Central memory CD8-positive, alpha-beta T cell (primary cell): ENCODE results near the gene RBM12.

Experiments used
- ATAC-seq: fragments of 150-1000 bp; cut with Tn5 transposase; replicated peaks from 2 replicates; pipeline ENCODE4 v1.10.0; 2022; ENCODE audit warnings: mild to moderate bottlenecking, moderate FRiP score, moderate number of reproducible peaks; ENCODE audit not compliant: poor library complexity, severe bottlenecking; ENCODE audit errors: extremely low read depth
- DNase-seq, 2 donors: peaks; one replicate each; pipeline ENCODE4 v3.0.0; 2021; ENCODE audit warnings: low spot score in 2 of 2
- H3K27ac Mint-ChIP-seq: one replicate; pipeline ENCODE4 v1.8.0; 2022; ENCODE audit warnings: low read depth, mild to moderate bottlenecking, moderate library complexity, mixed read lengths
- H3K27me3 Mint-ChIP-seq: one replicate; pipeline ENCODE4 v1.8.0; 2022; ENCODE audit warnings: mixed read lengths
- H3K36me3 Mint-ChIP-seq: one replicate; pipeline ENCODE4 v1.8.0; 2022; ENCODE audit warnings: mild to moderate bottlenecking, moderate library complexity, mixed read lengths; ENCODE audit not compliant: insufficient read depth
- H3K4me1 Mint-ChIP-seq: one replicate; pipeline ENCODE4 v1.8.0; 2022; ENCODE audit warnings: mixed read lengths
- H3K4me3 Mint-ChIP-seq: one replicate; pipeline ENCODE4 v1.8.0; 2022; ENCODE audit warnings: mild to moderate bottlenecking, moderate library complexity, mixed read lengths
- H3K9me3 Mint-ChIP-seq: one replicate; pipeline ENCODE4 v1.8.0; 2022; ENCODE audit warnings: mixed read lengths

RBM12 gene

GRCh38 chr20:35702824-35703695 lies 38.4 kb upstream of the RBM12 start:
- peaks cover 77% of the 10 kb centered on the region for H3K36me3 Mint-ChIP-seq
- H3K4me3 Mint-ChIP-seq: peak overlapping the region; percentile 38
- H3K4me1 Mint-ChIP-seq: peaks cover 33% of the 10 kb centered on the region
- ATAC-seq (no peak), DNase-seq (no peak)
- H3K27ac Mint-ChIP-seq: peak overlapping the region; percentile 76
- no peaks in the 10 kb centered on the region for H3K9me3 Mint-ChIP-seq
- H3K27me3 Mint-ChIP-seq: no peaks in the 10 kb centered on the region

- Mint-ChIP-seq H3K4me1 (peaks cover 42% of the 10 kb centered on the region), H3K27ac (peak overlapping the region; percentile 59)
- DNase-seq: no peak
Observed at GRCh38 chr20:35702051-35702823, 37.5 kb upstream of the RBM12 start.

GRCh38 chr20:35700625-35701148 lies 36.0 kb upstream of the RBM12 start:
- ATAC-seq: no peak
- no peaks in the 10 kb centered on the region for H3K9me3 Mint-ChIP-seq
- peaks cover 43% of the 10 kb centered on the region for H3K4me1 Mint-ChIP-seq
- peak overlapping the region; percentile 99 for H3K4me3 Mint-ChIP-seq
- H3K36me3 Mint-ChIP-seq: peaks cover 69% of the 10 kb centered on the region
- no peak for DNase-seq
- no peaks in the 10 kb centered on the region for H3K27me3 Mint-ChIP-seq
- H3K27ac Mint-ChIP-seq: peak overlapping the region; percentile 98

More at GRCh38 chr20:35702051-35702823, 37.5 kb upstream of the RBM12 start:
- peak overlapping the region; percentile 99 for H3K4me3 Mint-ChIP-seq
- no peaks in the 10 kb centered on the region for H3K9me3 Mint-ChIP-seq
- no peak for ATAC-seq
- H3K27me3 Mint-ChIP-seq: no peaks in the 10 kb centered on the region
- H3K36me3 Mint-ChIP-seq: peaks cover 83% of the 10 kb centered on the region

- ATAC-seq (no peak), DNase-seq (no peak)
- H3K4me1 Mint-ChIP-seq: peaks cover 46% of the 10 kb centered on the region
- H3K27ac Mint-ChIP-seq: peak overlapping the region; percentile 98
- no peaks in the 10 kb centered on the region for H3K9me3 Mint-ChIP-seq
- H3K27me3 Mint-ChIP-seq: no peaks in the 10 kb centered on the region
- peak overlapping the region; percentile 99 for H3K4me3 Mint-ChIP-seq
- H3K36me3 Mint-ChIP-seq: peaks cover 68% of the 10 kb centered on the region
Observed at GRCh38 chr20:35699957-35700624, 35.4 kb upstream of the RBM12 start.

GRCh38 chr20:35699127-35699956 lies 34.6 kb upstream of the RBM12 start, which contains the start of the genes NFS1 and ROMO1:
NFS1 (minus strand) TSS chr20:35699352; CDS start chr20:35699288, 64 bp downstream.
ROMO1 (plus strand) TSS chr20:35699405; CDS start chr20:35699633, 228 bp downstream.
- H3K9me3 Mint-ChIP-seq: no peaks in the 10 kb centered on the region
- H3K27ac Mint-ChIP-seq: peak within 1 kb of the TSS; percentile 98
- H3K4me1 Mint-ChIP-seq: peaks cover 42% of the 10 kb centered on the region
- peak within 1 kb of the TSS; percentile 99 for H3K4me3 Mint-ChIP-seq
- DNase-seq (peak; percentile 67 to 72), ATAC-seq (peak; percentile 93)
- peaks cover 63% of the 10 kb centered on the region for H3K36me3 Mint-ChIP-seq
- H3K27me3 Mint-ChIP-seq: no peaks in the 10 kb centered on the region

DNA sequence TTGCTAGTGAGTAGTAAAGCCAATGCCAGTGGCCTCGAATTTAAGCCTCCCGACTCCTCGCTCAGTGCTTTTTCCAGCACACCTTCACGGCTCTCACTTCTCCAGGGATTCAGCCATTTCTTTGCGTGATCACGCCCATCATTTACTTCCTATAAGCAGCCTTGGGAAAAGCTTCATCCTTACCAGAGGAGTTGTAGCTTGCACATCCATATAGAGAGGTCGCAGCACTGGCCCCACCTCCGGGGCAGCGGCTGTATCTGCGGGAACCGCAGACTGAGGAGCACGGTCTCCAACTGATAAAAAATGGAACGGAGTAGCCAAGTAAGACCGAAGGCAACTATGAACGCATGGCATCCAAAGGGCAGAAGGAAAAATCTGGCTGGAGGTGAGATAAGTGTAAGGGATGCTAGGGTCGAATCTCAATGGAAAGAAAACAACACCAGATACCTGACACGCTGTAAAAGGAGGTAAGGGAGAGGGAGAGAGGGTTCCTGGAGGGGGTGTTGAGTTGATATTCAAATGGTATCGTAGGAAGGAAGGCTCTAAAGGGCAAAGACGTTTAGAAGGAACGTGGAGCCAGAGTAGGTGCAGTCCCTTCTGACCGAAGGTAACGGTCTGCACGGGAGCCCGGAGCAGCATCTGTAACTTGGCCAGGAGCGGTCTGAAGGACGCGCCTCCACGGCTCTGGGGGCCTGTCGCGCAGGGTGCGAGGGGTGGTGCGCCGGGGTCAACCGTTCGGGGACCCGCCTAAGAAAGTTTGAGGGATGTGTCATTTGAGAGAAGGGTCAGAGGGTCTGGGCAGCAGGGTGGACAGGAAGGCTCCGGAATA lies 33.8 kb upstream of the RBM12 start:
- Mint-ChIP-seq H3K9me3 (no peaks in the 10 kb centered on the region), H3K27me3 (no peaks in the 10 kb centered on the region), H3K4me1 (peaks cover 38% of the 10 kb centered on the region), H3K36me3 (peaks cover 58% of the 10 kb centered on the region), H3K4me3 (peak overlapping the region; percentile 99), H3K27ac (peak overlapping the region; percentile 98)
- DNase-seq (no peak), ATAC-seq (peak; percentile 31)

GRCh38 chr20:35697696-35698297 lies 33.1 kb upstream of the RBM12 start:
- Mint-ChIP-seq H3K4me3 (peak overlapping the region; percentile 99), H3K4me1 (peaks cover 36% of the 10 kb centered on the region), H3K9me3 (no peaks in the 10 kb centered on the region), H3K27ac (peak overlapping the region; percentile 98), H3K27me3 (no peaks in the 10 kb centered on the region), H3K36me3 (peaks cover 57% of the 10 kb centered on the region)
- ATAC-seq (no peak), DNase-seq (no peak)

GRCh38 chr20:35695978-35696377 lies 31.3 kb upstream of the RBM12 start:
- H3K27ac Mint-ChIP-seq: no peak overlapping the region
- no peak overlapping the region for H3K4me3 Mint-ChIP-seq
- peaks cover 50% of the 10 kb centered on the region for H3K36me3 Mint-ChIP-seq

GRCh38 chr20:35695245-35695749 lies 30.6 kb upstream of the RBM12 start:
- H3K4me1 Mint-ChIP-seq: peaks cover 32% of the 10 kb centered on the region
- DNase-seq (no peak), ATAC-seq (no peak)
- H3K4me3 Mint-ChIP-seq: no peak overlapping the region
- H3K9me3 Mint-ChIP-seq: no peaks in the 10 kb centered on the region
- no peak overlapping the region for H3K27ac Mint-ChIP-seq
- no peaks in the 10 kb centered on the region for H3K27me3 Mint-ChIP-seq
- H3K36me3 Mint-ChIP-seq: peaks cover 50% of the 10 kb centered on the region

More at GRCh38 chr20:35695978-35696377, 31.3 kb upstream of the RBM12 start:
- no peaks in the 10 kb centered on the region for H3K9me3 Mint-ChIP-seq
- no peaks in the 10 kb centered on the region for H3K27me3 Mint-ChIP-seq
- DNase-seq (no peak), ATAC-seq (no peak)
- H3K4me1 Mint-ChIP-seq: peaks cover 36% of the 10 kb centered on the region

- Mint-ChIP-seq H3K27ac (no peak overlapping the region), H3K4me3 (no peak overlapping the region), H3K27me3 (no peaks in the 10 kb centered on the region), H3K9me3 (no peaks in the 10 kb centered on the region), H3K4me1 (peaks cover 3% of the 10 kb centered on the region), H3K36me3 (peaks cover 47% of the 10 kb centered on the region)
- DNase-seq: no peak
- ATAC-seq: no peak
Observed at GRCh38 chr20:35690265-35690664, 25.6 kb upstream of the RBM12 start.
